ENCODE measurements around the gene ZFP2. TPM values are rescaled to one million over a fixed set of nuclear protein-coding genes. Genes with fewer than 3 reads are reported as not detected.

Gene ZFP2
- total and polyA plus RNA-seq, 12 donors, result 0.18 to 5.6 (median 1.1) TPM

Other genes starting within 250 kb of the ZFP2 start
- gene ZNF354A, start 165.3 kb upstream of the ZFP2 start, total RNA-seq, result 1 to 10 TPM; 3.1 to 9.2 (median 5.6) TPM
- 10 to 100 TPM in 2 of 3 donors, 1 to 10 TPM in 1; 8.5 to 18.7 (median 10.6) TPM for gene ZNF354A, start 165.3 kb upstream of the ZFP2 start, polyA plus RNA-seq
- gene ZNF354B, start 36.0 kb upstream of the ZFP2 start, total RNA-seq, result 10 to 100 TPM in 5 of 9 donors, 1 to 10 TPM in 4; 2.7 to 14.8 (median 12.0) TPM
- 10 to 100 TPM in 2 of 3 donors, 1 to 10 TPM in 1; 8.1 to 20.9 (median 16.8) TPM for gene ZNF354B, start 36.0 kb upstream of the ZFP2 start, polyA plus RNA-seq
- 1 to 10 TPM in 8 of 9 donors, under 1 TPM in 1; 0.54 to 2.2 (median 1.3) TPM for gene ZNF454, start 45.3 kb downstream of the ZFP2 start, total RNA-seq
- gene ZNF454, start 45.3 kb downstream of the ZFP2 start, polyA plus RNA-seq, result 1 to 10 TPM in 1 of 3 donors, under 1 TPM in 2; 0.67 to 2.0 (median 0.90) TPM
- not detected for gene GRM6, start 99.4 kb downstream of the ZFP2 start, total RNA-seq
- under 1 TPM in 2 of 3 donors, not detected in 1; under 0.01 to 0.08 TPM for gene GRM6, start 99.4 kb downstream of the ZFP2 start, polyA plus RNA-seq
- 1 to 10 TPM in 8 of 9 donors, under 1 TPM in 1; 0.24 to 5.2 (median 3.4) TPM for gene ZNF879, start 127.9 kb downstream of the ZFP2 start, total RNA-seq
- gene ZNF879, start 127.9 kb downstream of the ZFP2 start, polyA plus RNA-seq, result 1 to 10 TPM; 1.8 to 3.8 (median 2.8) TPM
- 1 to 10 TPM; 1.4 to 7.7 (median 3.7) TPM for gene ZNF354C, start 164.5 kb downstream of the ZFP2 start, total RNA-seq
- 1 to 10 TPM; 1.6 to 3.4 (median 1.6) TPM for gene ZNF354C, start 164.5 kb downstream of the ZFP2 start, polyA plus RNA-seq

Data from adrenal gland (tissue), 12 donors.